ENCODE measurements around the gene GAS7.

The GAS7 gene

DNA sequence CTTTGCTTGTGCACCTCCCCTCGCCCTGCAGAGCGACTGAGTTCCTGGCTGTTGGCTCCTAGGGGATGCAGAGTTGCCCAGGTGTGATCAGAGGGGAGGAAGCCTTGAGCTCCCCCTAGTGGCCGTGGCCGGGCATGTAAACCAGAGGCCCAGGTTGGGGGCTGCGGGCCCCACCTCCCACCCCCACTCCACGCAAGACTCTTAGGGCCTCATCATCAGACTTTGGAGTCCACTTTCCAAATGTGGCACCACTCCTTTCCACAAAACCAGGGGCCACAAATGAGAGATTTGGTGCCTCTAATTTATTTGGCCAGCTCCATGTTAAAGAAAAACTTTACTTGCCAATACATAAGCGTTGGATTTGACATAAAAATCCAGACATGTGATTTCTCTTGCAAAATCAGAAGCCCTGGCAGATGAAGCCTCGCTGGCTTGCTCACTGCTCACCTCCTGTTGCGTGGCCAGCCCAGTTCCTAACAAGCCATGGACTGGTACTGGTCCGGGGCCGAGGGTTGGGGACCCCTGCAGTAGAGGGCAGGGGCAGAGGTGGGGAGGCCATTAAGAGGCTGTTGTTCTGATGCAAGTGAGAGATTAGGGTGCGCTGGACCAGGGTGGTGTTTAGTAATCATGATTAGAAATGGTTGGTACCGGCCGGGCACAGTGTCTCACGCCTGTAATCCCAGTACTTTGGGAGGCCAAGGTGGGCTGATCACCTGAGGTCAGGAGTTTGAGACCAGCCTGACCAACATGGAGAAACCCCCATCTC lies 28.7 kb upstream of the GAS7 start:
- peak; percentile 67 for ATAC-seq
- TF ChIP-seq TCF4 (CRISPR knock-in tag; IDR thresholded peaks at IDR 0.05; ENCODE audit: borderline replicate concordance) (no peak), ARNTL (CRISPR knock-in tag; IDR thresholded peaks at IDR 0.05; ENCODE audit: borderline replicate concordance, low read depth) (no peak), RARB (CRISPR knock-in tag; IDR thresholded peaks at IDR 0.05) (no peak)

DNA sequence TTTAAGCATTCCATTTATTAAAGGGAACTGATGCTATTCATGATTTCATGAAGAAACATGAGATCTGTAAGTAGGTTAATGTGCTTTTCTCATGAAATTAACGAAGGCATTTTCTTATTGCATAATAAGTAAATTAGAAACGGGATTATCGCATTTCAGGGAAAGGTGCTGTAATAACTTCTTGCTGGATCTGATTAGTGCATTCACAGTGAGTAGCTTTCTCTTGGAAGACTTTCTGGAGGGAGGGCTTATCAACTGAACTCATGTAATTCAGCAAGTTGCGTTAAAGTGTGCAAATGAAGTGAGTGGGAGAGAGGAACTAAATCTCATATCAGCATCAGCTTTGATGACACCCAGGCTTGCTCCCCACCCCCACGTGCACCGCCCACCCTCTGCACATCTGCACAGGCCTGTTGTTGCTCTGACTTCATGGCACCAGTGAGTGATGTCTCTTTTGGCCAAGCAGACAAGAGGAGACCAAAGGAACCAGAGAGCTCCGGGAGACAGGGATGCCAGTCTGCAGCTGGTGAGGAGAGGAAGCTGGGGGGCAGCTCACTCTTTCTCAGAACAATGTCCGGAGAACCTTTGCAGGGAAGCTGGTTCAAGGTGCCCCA lies 26.3 kb upstream of the GAS7 start:
- ATAC-seq = no peak
- TF ChIP-seq ZFP30 (CRISPR knock-in tag; IDR thresholded peaks at IDR 0.05) (no peak), ZNF70 (CRISPR knock-in tag; IDR thresholded peaks at IDR 0.05) (no peak), PATZ1 (CRISPR knock-in tag; IDR thresholded peaks at IDR 0.05; ENCODE audit: borderline replicate concordance) (no peak), RARB (CRISPR knock-in tag; IDR thresholded peaks at IDR 0.05) (no peak), PPARA (CRISPR knock-in tag; IDR thresholded peaks at IDR 0.05; ENCODE audit: borderline replicate concordance) (no peak), OSR1 (CRISPR knock-in tag; IDR thresholded peaks at IDR 0.05) (no peak), TOX (CRISPR knock-in tag; IDR thresholded peaks at IDR 0.05; ENCODE audit: borderline replicate concordance) (no peak), ESRRG (CRISPR knock-in tag; IDR thresholded peaks at IDR 0.05) (no peak), SNAI2 (CRISPR knock-in tag; IDR thresholded peaks at IDR 0.05) (no peak), ZNF565 (CRISPR knock-in tag; conservative IDR thresholded peaks at IDR 0.05; ENCODE audit: low read depth) (no peak), ISL1 (CRISPR knock-in tag; IDR thresholded peaks at IDR 0.05) (no peak), ZC3H10 (CRISPR knock-in tag; IDR thresholded peaks at IDR 0.05) (no peak), CSDC2 (CRISPR knock-in tag; IDR thresholded peaks at IDR 0.05) (no peak), GLIS3 (CRISPR knock-in tag; IDR thresholded peaks at IDR 0.05) (no peak)
- TF ChIP-seq, protein P1, sequence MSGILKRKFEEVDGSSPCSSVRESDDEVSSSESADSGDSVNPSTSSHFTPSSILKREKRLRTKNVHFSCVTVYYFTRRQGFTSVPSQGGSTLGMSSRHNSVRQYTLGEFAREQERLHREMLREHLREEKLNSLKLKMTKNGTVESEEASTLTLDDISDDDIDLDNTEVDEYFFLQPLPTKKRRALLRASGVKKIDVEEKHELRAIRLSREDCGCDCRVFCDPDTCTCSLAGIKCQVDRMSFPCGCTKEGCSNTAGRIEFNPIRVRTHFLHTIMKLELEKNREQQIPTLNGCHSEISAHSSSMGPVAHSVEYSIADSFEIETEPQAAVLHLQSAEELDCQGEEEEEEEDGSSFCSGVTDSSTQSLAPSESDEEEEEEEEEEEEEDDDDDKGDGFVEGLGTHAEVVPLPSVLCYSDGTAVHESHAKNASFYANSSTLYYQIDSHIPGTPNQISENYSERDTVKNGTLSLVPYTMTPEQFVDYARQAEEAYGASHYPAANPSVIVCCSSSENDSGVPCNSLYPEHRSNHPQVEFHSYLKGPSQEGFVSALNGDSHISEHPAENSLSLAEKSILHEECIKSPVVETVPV (CRISPR knock-in tag; IDR thresholded peaks at IDR 0.05) = no peak

DNA sequence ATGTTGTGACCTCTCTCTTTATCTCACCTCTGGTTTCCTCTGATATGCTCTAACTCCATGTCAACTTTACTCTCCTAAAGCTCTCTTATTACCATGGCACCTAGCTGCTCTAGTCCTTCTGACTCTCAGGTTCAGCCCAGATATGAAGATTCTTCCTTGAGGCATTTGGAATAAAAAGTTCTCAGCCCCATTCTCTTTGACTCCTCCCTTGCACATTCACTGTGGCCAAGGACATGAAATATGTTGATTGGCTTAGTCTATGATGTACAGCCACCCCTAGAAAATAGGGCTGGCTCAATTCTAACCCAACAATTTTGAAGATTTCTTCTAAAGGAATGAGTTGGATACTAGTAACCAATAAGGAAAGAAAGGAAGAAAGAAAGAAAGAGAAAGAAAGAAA lies 20.8 kb upstream of the GAS7 start:
- ATAC-seq = no peak
- TF ChIP-seq PPARA (CRISPR knock-in tag; IDR thresholded peaks at IDR 0.05; ENCODE audit: borderline replicate concordance) = no peak
- TF ChIP-seq ARNTL (CRISPR knock-in tag; IDR thresholded peaks at IDR 0.05; ENCODE audit: borderline replicate concordance, low read depth) = no peak
- no peak for TF ChIP-seq ZNF70 (CRISPR knock-in tag; IDR thresholded peaks at IDR 0.05)
- TF ChIP-seq TSHZ2 (CRISPR knock-in tag; IDR thresholded peaks at IDR 0.05) = no peak
- no peak for TF ChIP-seq ZFP30 (CRISPR knock-in tag; IDR thresholded peaks at IDR 0.05)

DNA sequence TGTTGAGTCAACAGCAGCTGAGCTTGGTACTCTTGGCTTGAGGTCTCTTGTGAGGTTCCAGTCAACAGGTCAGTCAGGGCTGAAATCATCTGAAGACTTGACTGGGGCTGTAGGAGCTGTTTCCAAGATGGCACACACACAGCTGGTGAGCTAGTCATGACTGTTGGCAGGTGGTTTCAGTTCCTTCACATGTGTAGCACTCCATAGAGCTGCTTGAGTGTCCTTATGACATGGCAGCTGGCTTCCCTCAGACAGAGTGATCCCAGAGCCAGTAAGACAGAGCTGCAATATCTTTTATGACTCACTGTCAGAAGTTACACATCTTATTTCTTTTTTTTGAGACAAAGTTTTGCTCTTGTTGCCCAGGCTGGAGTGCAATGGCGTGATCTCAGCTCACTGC lies 19.5 kb upstream of the GAS7 start:
- no peak for ATAC-seq
- TF ChIP-seq ZNF70 (CRISPR knock-in tag; IDR thresholded peaks at IDR 0.05) = no peak

DNA sequence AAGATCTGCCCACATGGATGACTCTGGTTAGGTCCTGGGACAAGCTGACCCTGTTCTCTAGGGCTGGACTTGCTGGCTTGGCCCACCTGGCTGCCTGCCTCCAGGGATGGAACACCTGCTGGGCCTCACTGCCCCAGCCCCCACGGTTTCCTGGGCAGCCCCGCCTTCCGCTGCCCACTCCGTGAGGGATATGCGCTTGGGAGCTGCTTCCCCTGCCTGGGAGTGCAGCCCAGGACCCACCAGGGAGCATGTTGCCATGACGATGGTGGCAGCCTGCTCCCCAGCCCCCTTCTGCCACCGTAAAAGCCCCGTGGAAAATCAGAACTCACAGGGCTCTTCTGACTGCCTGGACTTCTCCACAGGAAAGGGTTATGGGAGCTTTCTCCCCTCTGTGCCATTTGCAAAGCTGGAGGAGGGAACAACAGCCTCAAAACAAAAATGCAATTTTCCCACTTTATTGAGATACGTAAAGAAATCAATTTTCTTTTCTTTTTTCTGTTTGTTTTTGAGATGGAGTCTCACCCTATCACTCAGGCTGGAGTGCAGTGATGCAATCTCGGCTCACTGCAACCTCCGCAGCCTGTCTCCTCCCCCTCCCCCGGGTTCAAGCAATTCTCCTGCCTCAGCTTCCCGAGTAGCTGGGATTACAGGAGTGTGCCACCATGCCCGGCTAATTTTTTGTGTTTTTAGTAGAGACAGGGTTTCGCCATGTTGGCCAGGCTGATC lies 18.0 kb upstream of the GAS7 start:
- no peak for TF ChIP-seq ZFP30 (CRISPR knock-in tag; IDR thresholded peaks at IDR 0.05)
- TF ChIP-seq OSR1 (CRISPR knock-in tag; IDR thresholded peaks at IDR 0.05) = no peak
- no peak for TF ChIP-seq PPARA (CRISPR knock-in tag; IDR thresholded peaks at IDR 0.05; ENCODE audit: borderline replicate concordance)
- no peak for TF ChIP-seq ESRRG (CRISPR knock-in tag; IDR thresholded peaks at IDR 0.05)
- no peak for TF ChIP-seq SNAI2 (CRISPR knock-in tag; IDR thresholded peaks at IDR 0.05)
- TF ChIP-seq RARB (CRISPR knock-in tag; IDR thresholded peaks at IDR 0.05) = no peak
- TF ChIP-seq ZNF70 (CRISPR knock-in tag; IDR thresholded peaks at IDR 0.05) = no peak
- no peak for TF ChIP-seq CREB5 (CRISPR knock-in tag; IDR thresholded peaks at IDR 0.05; ENCODE audit: low read depth)
- no peak for TF ChIP-seq ZC3H10 (CRISPR knock-in tag; IDR thresholded peaks at IDR 0.05)
- no peak for TF ChIP-seq TOX (CRISPR knock-in tag; IDR thresholded peaks at IDR 0.05; ENCODE audit: borderline replicate concordance)
- TF ChIP-seq TSHZ2 (CRISPR knock-in tag; IDR thresholded peaks at IDR 0.05) = no peak
- no peak for ATAC-seq
